ENCODE measurements around the gene CRHR1. TPM values are rescaled to one million over a fixed set of nuclear protein-coding genes. Genes with fewer than 3 reads are reported as not detected.
"Not testable (repeated sequence)": the region's sequence is repeated elsewhere in the genome, so short reads cannot be mapped to it uniquely, and the experiment has no call there.

Gene CRHR1
- not detected in 2 replicates for total RNA-seq

DNA sequence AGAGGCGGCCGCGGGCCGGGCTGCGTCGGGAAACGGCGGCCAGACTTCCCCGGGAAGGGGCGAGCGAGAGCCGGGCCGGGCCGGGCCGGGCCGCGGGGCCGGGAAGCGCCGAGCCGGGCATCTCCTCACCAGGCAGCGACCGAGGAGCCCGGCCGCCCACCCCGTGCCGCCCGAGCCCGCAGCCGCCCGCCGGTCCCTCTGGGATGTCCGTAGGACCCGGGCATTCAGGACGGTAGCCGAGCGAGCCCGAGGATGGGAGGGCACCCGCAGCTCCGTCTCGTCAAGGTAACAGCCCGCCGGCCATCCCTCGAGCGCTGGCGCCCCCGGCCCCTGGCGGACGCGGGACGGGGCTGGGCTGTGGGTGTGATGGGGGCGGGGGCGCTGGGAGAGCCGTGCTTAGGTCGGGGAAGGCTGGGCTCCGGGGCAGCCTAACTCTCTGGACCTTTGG lies at the start of gene CRHR1:
Gene CRHR1 (plus strand): TSS at position 28 of the 448 bp plus-strand sequence. CDS start 225 bp downstream, at position 253.
- no peak for DNase-seq (ENCODE audit: extremely low read depth, low read depth, low spot score)

DNA sequence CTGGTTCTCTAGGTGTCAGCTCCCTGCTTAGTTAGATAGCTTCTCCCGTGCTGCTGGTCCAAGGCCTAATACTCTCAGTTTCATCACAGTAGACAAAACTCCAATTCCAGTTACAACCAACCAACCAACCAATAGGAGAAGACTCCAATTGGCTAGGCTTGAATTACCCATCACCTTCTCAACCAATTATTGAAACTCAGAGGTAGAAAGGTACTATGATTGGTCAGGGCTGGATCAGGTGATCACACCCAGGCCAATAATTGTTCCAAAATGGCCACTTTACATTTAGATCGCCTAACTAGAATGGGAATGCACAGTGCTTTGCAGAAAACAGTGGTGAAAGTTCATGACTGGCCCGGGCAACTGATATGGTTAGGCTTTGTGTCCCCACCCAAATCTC lies 49.5 kb upstream of the CRHR1 start:
- DNase-seq (ENCODE audit: extremely low read depth, low read depth, low spot score), result no peak

- DNase-seq (ENCODE audit: extremely low read depth, low read depth, low spot score), result no peak
These were observed 48.6 kb upstream of the CRHR1 start for GRCh38 chr17:45735488-45735887.

DNA sequence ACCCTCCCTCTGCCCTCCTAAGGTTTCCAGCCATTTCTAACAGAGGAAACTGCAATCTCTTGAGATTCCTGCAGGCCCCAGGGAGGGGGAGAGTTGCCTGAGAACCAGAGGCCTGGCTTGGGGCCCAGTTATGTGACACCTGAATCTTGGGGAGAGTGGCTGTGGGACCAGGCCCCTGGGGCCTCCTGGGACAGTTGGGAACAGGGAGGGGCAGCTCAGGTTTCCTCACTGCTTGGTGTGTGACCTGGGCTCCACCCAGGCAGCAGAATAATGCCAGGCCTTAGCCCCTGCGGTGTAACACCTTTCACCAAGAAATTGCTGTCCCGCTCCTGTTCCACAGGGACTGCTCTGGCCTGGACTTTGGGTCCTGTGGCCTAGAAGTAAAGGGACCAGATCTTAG lies 44.3 kb upstream of the CRHR1 start:
- no peak for DNase-seq (ENCODE audit: extremely low read depth, low read depth, low spot score)

DNA sequence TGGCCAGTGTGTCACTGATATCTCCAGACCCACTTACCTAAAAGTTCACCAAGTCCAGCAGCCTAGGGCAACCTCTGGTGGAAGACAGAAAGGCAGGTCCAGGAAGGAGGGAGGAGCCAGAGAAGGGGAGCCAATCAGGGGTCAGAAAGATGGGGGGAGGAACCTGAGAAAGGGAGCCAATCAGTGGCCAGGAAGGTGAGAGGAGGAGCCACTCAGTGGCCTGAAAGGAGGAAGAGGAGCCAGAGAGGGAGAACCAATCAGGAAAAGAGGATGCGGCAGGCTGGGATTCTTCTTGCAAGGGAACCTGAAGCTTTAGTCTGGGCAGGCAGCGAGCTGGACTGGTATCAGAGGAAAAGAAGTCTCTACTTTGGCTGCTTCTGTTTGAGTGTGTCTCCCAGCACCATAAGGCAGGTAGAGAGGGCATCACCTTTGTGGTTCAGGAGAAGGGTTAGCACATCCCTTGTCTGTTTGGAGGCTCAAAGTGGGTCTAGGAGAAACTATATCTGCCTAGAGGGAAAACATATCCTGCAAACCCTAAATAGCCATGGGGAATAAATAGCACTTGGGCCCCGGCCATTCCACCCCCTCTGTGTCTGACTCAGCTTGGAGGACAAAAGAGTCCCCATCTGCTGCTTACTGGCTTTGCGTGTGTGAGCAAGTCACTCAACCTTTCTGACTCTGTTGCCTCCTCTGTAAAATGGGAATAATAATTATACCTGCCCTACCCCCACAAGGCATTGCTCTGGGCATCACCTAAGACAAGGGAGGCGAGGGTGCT lies 43.4 kb upstream of the CRHR1 start:
- DNase-seq (ENCODE audit: extremely low read depth, low read depth, low spot score), result no peak

GRCh38 chr17:45742251-45742650 lies 41.9 kb upstream of the CRHR1 start:
- no peak for DNase-seq (ENCODE audit: extremely low read depth, low read depth, low spot score)

- no peak for DNase-seq (ENCODE audit: extremely low read depth, low read depth, low spot score)
These were observed 40.3 kb upstream of the CRHR1 start for GRCh38 chr17:45743626-45744326.

- DNase-seq (ENCODE audit: extremely low read depth, low read depth, low spot score), result not testable (repeated sequence)
These were observed 39.3 kb upstream of the CRHR1 start for GRCh38 chr17:45744826-45745225.

GRCh38 chr17:45745601-45746494 lies 38.3 kb upstream of the CRHR1 start:
- no peak for DNase-seq (ENCODE audit: extremely low read depth, low read depth, low spot score)

GRCh38 chr17:45747911-45748310 lies 36.2 kb upstream of the CRHR1 start:
- no peak for DNase-seq (ENCODE audit: extremely low read depth, low read depth, low spot score)

- no peak for DNase-seq (ENCODE audit: extremely low read depth, low read depth, low spot score)
These were observed 35.3 kb upstream of the CRHR1 start for GRCh38 chr17:45748731-45749310.

DNA sequence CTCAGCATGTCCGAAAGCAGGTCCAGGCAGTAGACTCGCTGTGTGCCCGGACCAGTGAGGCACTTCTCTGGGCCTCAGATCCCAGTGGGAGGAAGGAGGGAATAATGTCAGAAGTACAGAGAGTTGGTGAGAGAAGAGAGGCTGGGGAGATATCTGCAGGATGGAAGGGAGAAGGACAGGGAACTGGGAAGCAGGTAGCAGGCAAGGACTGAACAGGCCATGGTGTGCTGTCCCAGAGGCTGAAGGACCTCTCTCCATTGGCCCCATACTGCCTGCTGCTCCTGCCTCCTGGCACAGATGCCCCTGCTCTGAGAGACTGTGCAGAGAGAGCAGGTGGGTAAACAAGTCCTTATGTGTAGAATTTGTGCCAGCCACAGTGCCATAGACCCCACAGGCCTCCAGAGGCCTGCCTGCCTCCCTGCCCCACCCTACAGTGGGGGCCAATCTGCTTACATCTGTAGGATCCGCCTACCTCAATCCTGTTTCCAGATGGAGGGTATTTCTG lies 34.2 kb upstream of the CRHR1 start:
- DNase-seq (ENCODE audit: extremely low read depth, low read depth, low spot score), result no peak

GRCh38 chr17:45750779-45751440 lies 33.2 kb upstream of the CRHR1 start:
- no peak for DNase-seq (ENCODE audit: extremely low read depth, low read depth, low spot score)

- DNase-seq (ENCODE audit: extremely low read depth, low read depth, low spot score), result no peak
These were observed 32.7 kb upstream of the CRHR1 start for GRCh38 chr17:45751466-45751865.

DNA sequence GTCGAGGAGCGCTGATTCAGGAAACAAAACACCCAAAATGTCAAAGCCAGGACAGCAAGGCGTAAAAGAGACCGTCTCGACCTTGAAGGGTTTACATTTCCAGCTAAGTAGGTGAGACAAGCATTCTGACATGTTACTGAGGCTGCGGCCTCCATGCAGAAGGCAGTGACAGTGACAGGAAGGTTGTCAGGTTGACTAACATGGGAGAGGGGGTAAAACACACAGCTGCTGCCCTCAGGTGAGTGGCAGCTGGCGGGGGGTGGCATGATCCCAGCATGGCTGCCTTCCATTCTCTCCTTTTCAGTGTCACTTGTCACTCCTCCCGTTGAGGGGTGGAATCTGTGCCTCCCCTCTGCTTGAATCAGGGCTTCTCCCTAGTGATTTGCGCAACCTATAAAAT lies 31.9 kb upstream of the CRHR1 start:
- no peak for DNase-seq (ENCODE audit: extremely low read depth, low read depth, low spot score)

GRCh38 chr17:45753645-45754225 lies 30.4 kb upstream of the CRHR1 start:
- DNase-seq (ENCODE audit: extremely low read depth, low read depth, low spot score), result no peak

GRCh38 chr17:45755050-45755449 lies 29.1 kb upstream of the CRHR1 start:
- no peak for DNase-seq (ENCODE audit: extremely low read depth, low read depth, low spot score)

GRCh38 chr17:45756266-45756991 lies 27.7 kb upstream of the CRHR1 start:
- no peak for DNase-seq (ENCODE audit: extremely low read depth, low read depth, low spot score)

All from glomerular endothelial cell (primary cell).